PC-3 (cell line): ENCODE data around the gene GFRA1.

ENCODE experiments used
- CTCF ChIP-seq: fragments of 300-600 bp; sonication (generic); conservative IDR thresholded peaks from 2 replicates; pipeline ENCODE4 v1.5.1; 2017; ENCODE audit warnings: antibody characterized with exemption, low read depth, mild to moderate bottlenecking, low read length
- EZH2 ChIP-seq: fragments of 300-600 bp; sonication (generic); IDR thresholded peaks from one replicate; pipeline ENCODE4 v1.6.1; 2017; ENCODE audit warnings: antibody characterized with exemption, mild to moderate bottlenecking, low read length; ENCODE audit not compliant: unreplicated experiment
- EZH2phosphoT487 ChIP-seq: fragments of 300-600 bp; sonication (generic); IDR thresholded peaks from 2 replicates; pipeline ENCODE4 v1.6.1; 2018; ENCODE audit warnings: mild to moderate bottlenecking, antibody characterized with exemption, low read length, borderline replicate concordance

- no peak for TF ChIP-seq CTCF
- TF ChIP-seq EZH2, result no peak
- no peak for TF ChIP-seq EZH2phosphoT487
Measured at GRCh38 chr10:116133634-116134033, 139.4 kb downstream of the GFRA1 start.
